ENCODE measurements around the gene ADAMTS10. TPM values are rescaled to one million over a fixed set of nuclear protein-coding genes. Genes with fewer than 3 reads are reported as not detected.

The ADAMTS10 gene
- 11.1 TPM in 2 replicates for total RNA-seq

DNA sequence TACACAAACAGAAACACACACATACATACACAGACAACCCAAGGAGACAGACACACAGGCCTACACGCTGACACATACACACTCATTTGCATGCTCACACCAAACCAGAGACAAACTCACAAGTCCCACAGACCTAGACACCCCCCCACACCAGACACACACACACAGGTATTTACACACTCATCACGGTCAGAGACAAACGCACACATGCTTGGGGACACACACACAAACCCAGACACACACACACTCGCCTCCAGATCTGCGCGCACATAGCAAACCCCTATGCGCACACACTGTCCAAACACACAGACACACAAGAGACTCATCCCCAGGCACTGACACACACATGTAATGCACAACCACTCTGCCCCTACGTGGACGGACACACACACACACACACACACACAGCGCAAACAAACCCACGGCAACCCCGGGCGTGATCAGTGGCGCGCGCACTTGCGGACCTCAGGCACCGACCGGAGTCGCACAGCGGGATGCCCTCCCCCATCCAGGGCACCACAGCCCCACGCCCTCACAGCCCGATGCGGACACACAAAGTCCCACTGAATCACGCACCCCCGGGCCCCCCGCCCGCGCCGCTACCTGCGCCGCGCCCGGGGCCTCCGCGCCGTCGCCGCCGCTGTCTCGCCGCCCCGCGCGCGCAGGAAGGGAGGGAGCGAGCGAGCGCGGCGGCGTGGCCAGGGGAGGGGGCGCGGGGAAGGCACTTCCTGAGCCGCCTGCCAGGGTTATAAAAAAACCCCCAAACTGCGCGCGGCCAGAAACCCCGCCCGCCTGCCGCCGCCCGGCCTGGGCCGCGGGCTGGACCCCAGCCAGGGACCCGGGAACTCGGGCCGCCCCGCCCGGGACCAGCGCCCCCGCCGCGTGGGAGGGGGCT lies at the start of gene ADAMTS10:
TSS of gene ADAMTS10 (minus strand) at position 675 of the 895 bp plus-strand sequence. CDS start 5,005 bp downstream, outside the sequence.

GRCh38 chr19:8629996-8630683 lies 19.6 kb upstream of the ADAMTS10 start, which contains the start of gene NFILZ:
TSS of gene NFILZ (plus strand) at chr19:8630633. CDS start at chr19:8676766, 46,133 bp downstream.

DNA sequence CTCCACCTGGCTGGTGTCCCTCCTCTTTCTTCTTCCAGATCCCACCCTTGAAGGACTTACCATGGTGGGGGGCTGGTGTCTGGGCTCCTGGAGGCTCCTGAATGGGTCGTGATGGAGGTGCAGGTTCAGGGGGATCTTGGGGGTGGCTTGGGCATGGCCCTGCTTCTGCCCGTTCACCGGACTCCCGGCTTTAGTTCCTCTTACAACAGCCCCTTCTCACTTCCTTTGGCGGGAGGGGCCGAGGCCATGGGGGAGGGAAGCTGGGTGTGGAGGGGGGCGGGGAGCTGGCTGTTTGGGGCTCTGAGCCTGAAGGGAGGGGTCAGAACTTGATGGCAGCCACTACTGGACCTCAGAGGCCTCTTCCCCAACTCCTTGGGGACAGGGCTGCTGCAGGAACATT lies 33.3 kb downstream of the ADAMTS10 start, which contains the start of gene MYO1F:
TSS of gene MYO1F (minus strand) at position 196 of the 400 bp plus-strand sequence. CDS start at position 63, 133 bp downstream.

Other genes starting within 250 kb of the ADAMTS10 start
- gene ANGPTL4, start 246.6 kb downstream of the ADAMTS10 start, total RNA-seq = 2.0 and 2.1 TPM in 2 replicates
- gene RAB11B, start 220.4 kb downstream of the ADAMTS10 start, total RNA-seq = 49.6 and 64.0 TPM in 2 replicates
- gene MARCHF2, start 197.4 kb downstream of the ADAMTS10 start, total RNA-seq = 127 and 210 TPM in 2 replicates
- 52.8 and 63.1 TPM in 2 replicates for gene HNRNPM, start 165.7 kb downstream of the ADAMTS10 start, total RNA-seq
- gene PRAM1, start 108.1 kb downstream of the ADAMTS10 start, total RNA-seq = not detected in 2 replicates
- 2.9 and 4.6 TPM in 2 replicates for gene ZNF414, start 96.5 kb downstream of the ADAMTS10 start, total RNA-seq
- 0.26 and 0.54 TPM in 2 replicates for gene MYO1F, start 33.3 kb downstream of the ADAMTS10 start, total RNA-seq
- gene NFILZ, start 19.9 kb upstream of the ADAMTS10 start, total RNA-seq = not detected in 2 replicates
- not detected in 2 replicates for gene ACTL9, start 88.1 kb upstream of the ADAMTS10 start, total RNA-seq
- gene OR2Z1, start 110.9 kb upstream of the ADAMTS10 start, total RNA-seq = not detected in 2 replicates
- 2.3 and 4.1 TPM in 2 replicates for gene ZNF558, start 221.6 kb upstream of the ADAMTS10 start, total RNA-seq
- gene MBD3L1, start 221.7 kb upstream of the ADAMTS10 start, total RNA-seq = not detected in 2 replicates

Data from dermis lymphatic vessel endothelial cell (primary cell).